SK-N-SH (cell line): ENCODE results near the gene GNB5.

Experiments
- EP300 ChIP-seq, 2 experiments: IDR thresholded peaks; 2 replicates each; pipeline versions ENCODE4 v1.4.0 to v1.6.1; 2012; ENCODE audit warnings: borderline replicate concordance in 1 of 2, low read depth in 1 of 2, low read length in 1 of 2
- EZH2phosphoT487 ChIP-seq: fragments of 200-600 bp; sonication (generic); IDR thresholded peaks from 2 replicates; pipeline ENCODE4 v1.6.1; 2017; ENCODE audit warnings: low read depth, mixed run types, mild to moderate bottlenecking, antibody characterized with exemption, moderate library complexity, borderline replicate concordance
- GABPA ChIP-seq: IDR thresholded peaks from 2 replicates; pipeline ENCODE4 v1.4.0; 2012; ENCODE audit warnings: low read depth, mild to moderate bottlenecking
- JUND ChIP-seq: IDR thresholded peaks from 2 replicates; pipeline ENCODE4 v1.4.0; 2012
- POLR2AphosphoS5 ChIP-seq: IDR thresholded peaks from 2 replicates; pipeline ENCODE4 v1.6.1; 2012; ENCODE audit warnings: low read depth, low read length
- TAF1 ChIP-seq: IDR thresholded peaks from 2 replicates; pipeline ENCODE4 v1.6.1; 2012; ENCODE audit warnings: low read depth, mild to moderate bottlenecking, low read length, moderate library complexity, borderline replicate concordance
- TCF12 ChIP-seq: IDR thresholded peaks from 2 replicates; pipeline ENCODE4 v1.4.0; 2012
- TEAD4 ChIP-seq: IDR thresholded peaks from 2 replicates; pipeline ENCODE4 v1.4.0; 2012; ENCODE audit warnings: mild to moderate bottlenecking, borderline replicate concordance; ENCODE audit not compliant: insufficient read depth
- YY1 ChIP-seq: IDR thresholded peaks from 2 replicates; pipeline ENCODE4 v1.4.0; 2012; ENCODE audit warnings: low read depth, mild to moderate bottlenecking
- TF ChIP-seq, protein P1 (sequence below): fragments of 200-600 bp; sonication (generic); IDR thresholded peaks from 2 replicates; pipeline ENCODE4 v1.6.1; 2017; ENCODE audit warnings: antibody characterized with exemption, mild to moderate bottlenecking, moderate library complexity
- TF ChIP-seq, protein P2 (sequence below): IDR thresholded peaks from 2 replicates; pipeline ENCODE4 v1.6.1; 2012; ENCODE audit warnings: mild to moderate bottlenecking, low read depth, low read length, moderate library complexity
- TF ChIP-seq, protein P3 (sequence below): IDR thresholded peaks from 2 replicates; pipeline ENCODE4 v1.4.0; 2012; ENCODE audit warnings: low read depth
- TF ChIP-seq, protein P4 (sequence below): fragments of 150-350 bp; IDR thresholded peaks from 2 replicates; pipeline ENCODE4 v1.6.1; 2017; ENCODE audit warnings: antibody characterized with exemption, low read length, low read depth, borderline replicate concordance

DNA sequence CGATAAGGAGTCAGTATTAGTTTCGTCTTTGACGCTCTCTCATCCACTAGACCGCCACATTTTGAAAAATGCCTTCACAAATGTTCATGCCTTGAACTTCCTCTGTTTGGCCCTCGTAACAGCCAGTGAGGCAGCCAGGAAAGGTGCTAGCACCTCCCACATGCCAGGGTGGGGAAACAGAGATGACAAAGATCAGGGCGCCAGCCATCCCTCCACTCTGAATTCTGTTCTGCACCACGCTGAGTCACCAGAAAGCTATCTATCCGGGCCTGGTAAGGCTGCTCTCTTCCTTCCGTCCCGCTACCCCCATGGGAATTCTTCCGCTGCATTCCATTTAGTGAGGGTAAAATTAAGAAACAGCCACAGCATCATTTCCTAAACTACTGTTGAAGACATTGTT lies 47.3 kb downstream of the GNB5 start:
- peak; percentile 91 for TF ChIP-seq TCF12
- TF ChIP-seq, protein P1, sequence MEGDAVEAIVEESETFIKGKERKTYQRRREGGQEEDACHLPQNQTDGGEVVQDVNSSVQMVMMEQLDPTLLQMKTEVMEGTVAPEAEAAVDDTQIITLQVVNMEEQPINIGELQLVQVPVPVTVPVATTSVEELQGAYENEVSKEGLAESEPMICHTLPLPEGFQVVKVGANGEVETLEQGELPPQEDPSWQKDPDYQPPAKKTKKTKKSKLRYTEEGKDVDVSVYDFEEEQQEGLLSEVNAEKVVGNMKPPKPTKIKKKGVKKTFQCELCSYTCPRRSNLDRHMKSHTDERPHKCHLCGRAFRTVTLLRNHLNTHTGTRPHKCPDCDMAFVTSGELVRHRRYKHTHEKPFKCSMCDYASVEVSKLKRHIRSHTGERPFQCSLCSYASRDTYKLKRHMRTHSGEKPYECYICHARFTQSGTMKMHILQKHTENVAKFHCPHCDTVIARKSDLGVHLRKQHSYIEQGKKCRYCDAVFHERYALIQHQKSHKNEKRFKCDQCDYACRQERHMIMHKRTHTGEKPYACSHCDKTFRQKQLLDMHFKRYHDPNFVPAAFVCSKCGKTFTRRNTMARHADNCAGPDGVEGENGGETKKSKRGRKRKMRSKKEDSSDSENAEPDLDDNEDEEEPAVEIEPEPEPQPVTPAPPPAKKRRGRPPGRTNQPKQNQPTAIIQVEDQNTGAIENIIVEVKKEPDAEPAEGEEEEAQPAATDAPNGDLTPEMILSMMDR, result no peak
- TF ChIP-seq TAF1, result 0 out of 2 replicates have a peak, but pooled peaks have one; percentile 33
- TF ChIP-seq GABPA, result peak; percentile 36; the same call in 1 of the 2 replicates
- peak; percentile 45; the same call in 1 of the 2 replicates for TF ChIP-seq POLR2AphosphoS5
- TF ChIP-seq TEAD4, result peak; percentile 93
- TF ChIP-seq YY1, result no peak
- TF ChIP-seq, protein P2, sequence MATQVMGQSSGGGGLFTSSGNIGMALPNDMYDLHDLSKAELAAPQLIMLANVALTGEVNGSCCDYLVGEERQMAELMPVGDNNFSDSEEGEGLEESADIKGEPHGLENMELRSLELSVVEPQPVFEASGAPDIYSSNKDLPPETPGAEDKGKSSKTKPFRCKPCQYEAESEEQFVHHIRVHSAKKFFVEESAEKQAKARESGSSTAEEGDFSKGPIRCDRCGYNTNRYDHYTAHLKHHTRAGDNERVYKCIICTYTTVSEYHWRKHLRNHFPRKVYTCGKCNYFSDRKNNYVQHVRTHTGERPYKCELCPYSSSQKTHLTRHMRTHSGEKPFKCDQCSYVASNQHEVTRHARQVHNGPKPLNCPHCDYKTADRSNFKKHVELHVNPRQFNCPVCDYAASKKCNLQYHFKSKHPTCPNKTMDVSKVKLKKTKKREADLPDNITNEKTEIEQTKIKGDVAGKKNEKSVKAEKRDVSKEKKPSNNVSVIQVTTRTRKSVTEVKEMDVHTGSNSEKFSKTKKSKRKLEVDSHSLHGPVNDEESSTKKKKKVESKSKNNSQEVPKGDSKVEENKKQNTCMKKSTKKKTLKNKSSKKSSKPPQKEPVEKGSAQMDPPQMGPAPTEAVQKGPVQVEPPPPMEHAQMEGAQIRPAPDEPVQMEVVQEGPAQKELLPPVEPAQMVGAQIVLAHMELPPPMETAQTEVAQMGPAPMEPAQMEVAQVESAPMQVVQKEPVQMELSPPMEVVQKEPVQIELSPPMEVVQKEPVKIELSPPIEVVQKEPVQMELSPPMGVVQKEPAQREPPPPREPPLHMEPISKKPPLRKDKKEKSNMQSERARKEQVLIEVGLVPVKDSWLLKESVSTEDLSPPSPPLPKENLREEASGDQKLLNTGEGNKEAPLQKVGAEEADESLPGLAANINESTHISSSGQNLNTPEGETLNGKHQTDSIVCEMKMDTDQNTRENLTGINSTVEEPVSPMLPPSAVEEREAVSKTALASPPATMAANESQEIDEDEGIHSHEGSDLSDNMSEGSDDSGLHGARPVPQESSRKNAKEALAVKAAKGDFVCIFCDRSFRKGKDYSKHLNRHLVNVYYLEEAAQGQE, result no peak
- TF ChIP-seq, protein P3, sequence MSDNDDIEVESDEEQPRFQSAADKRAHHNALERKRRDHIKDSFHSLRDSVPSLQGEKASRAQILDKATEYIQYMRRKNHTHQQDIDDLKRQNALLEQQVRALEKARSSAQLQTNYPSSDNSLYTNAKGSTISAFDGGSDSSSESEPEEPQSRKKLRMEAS, result peak; percentile 88
- TF ChIP-seq EZH2phosphoT487, result no peak
- peak; percentile 91 for TF ChIP-seq JUND
- TF ChIP-seq, protein P4, sequence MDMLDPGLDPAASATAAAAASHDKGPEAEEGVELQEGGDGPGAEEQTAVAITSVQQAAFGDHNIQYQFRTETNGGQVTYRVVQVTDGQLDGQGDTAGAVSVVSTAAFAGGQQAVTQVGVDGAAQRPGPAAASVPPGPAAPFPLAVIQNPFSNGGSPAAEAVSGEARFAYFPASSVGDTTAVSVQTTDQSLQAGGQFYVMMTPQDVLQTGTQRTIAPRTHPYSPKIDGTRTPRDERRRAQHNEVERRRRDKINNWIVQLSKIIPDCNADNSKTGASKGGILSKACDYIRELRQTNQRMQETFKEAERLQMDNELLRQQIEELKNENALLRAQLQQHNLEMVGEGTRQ, result no peak
- peak in 1 of 2 experiments; percentile 84; a peak in 2 of 4 replicates for TF ChIP-seq EP300 (IDR thresholded peaks at IDR 0.05; ENCODE audit: borderline replicate concordance in 1 of 2, low read depth in 1 of 2, low read length in 1 of 2)
